MM.1S (cell line): ENCODE data around the gene BLOC1S3.

Source experiments
- DNase-seq: peaks from one replicate; pipeline ENCODE4 v3.0.0-alpha.2; 2015
- H2AFZ ChIP-seq: fragments of 300-600 bp; sonication (generic); 2 replicates; pipeline ENCODE4 v1.6.0; 2016; ENCODE audit warnings: antibody characterized with exemption, low read length
- H3F3A ChIP-seq: fragments of 300-600 bp; sonication (generic); 2 replicates; pipeline ENCODE4 v1.6.1; 2016; ENCODE audit warnings: mild to moderate bottlenecking, antibody characterized with exemption, low read length, moderate library complexity, mixed read lengths; ENCODE audit not compliant: insufficient read depth
- H3K27ac ChIP-seq: fragments of 300-600 bp; sonication (generic); 2 replicates; pipeline ENCODE4 v1.5.1; 2016; ENCODE audit warnings: mild to moderate bottlenecking, low read length
- H3K27me3 ChIP-seq: fragments of 300-600 bp; sonication (generic); replicated peaks from 2 replicates; pipeline ENCODE4 v1.6.0; 2016; ENCODE audit warnings: low read length; ENCODE audit not compliant: insufficient read depth
- H3K36me3 ChIP-seq: fragments of 300-600 bp; sonication (generic); replicated peaks from 2 replicates; pipeline ENCODE4 v1.6.1; 2016; ENCODE audit warnings: mild to moderate bottlenecking, low read length, mixed read lengths; ENCODE audit not compliant: insufficient read depth
- H3K4me1 ChIP-seq: fragments of 300-600 bp; sonication (generic); 2 replicates; pipeline ENCODE4 v1.6.1; 2016; ENCODE audit warnings: low read length, mixed read lengths
- H3K4me2 ChIP-seq: fragments of 300-600 bp; sonication (generic); 2 replicates; pipeline ENCODE4 v1.6.0; 2016; ENCODE audit warnings: low read depth, low read length
- H3K4me3 ChIP-seq: fragments of 300-600 bp; sonication (generic); 2 replicates; pipeline ENCODE4 v1.5.1; 2016; ENCODE audit warnings: low read length, mixed read lengths
- H3K79me2 ChIP-seq: fragments of 300-600 bp; sonication (generic); 2 replicates; pipeline ENCODE4 v1.6.1; 2016; ENCODE audit warnings: mixed run types, low read length, mixed read lengths
- H3K9ac ChIP-seq: fragments of 300-600 bp; sonication (generic); 2 replicates; pipeline ENCODE4 v1.6.1; 2016; ENCODE audit warnings: low read length, mixed read lengths
- H3K9me2 ChIP-seq: fragments of 300-600 bp; sonication (generic); replicated peaks from 2 replicates; pipeline ENCODE4 v1.6.1; 2016; ENCODE audit warnings: mild to moderate bottlenecking, low read length, mixed read lengths; ENCODE audit not compliant: insufficient read depth
- H3K9me3 ChIP-seq: fragments of 300-600 bp; sonication (generic); replicated peaks from 2 replicates; pipeline ENCODE4 v1.6.1; 2016; ENCODE audit warnings: mild to moderate bottlenecking, low read length, mixed read lengths; ENCODE audit not compliant: insufficient read depth
- H4K20me1 ChIP-seq: fragments of 300-600 bp; sonication (generic); 2 replicates; pipeline ENCODE4 v1.6.1; 2016; ENCODE audit warnings: mild to moderate bottlenecking, low read length, moderate library complexity, mixed read lengths; ENCODE audit not compliant: insufficient read depth
- CTCF ChIP-seq: fragments of 300-600 bp; sonication (generic); IDR thresholded peaks from 2 replicates; pipeline ENCODE4 v1.5.1; 2016; ENCODE audit warnings: antibody characterized with exemption, low read length, mixed read lengths
- EZH2 ChIP-seq: fragments of 300-600 bp; sonication (generic); optimal IDR thresholded peaks from 2 replicates; pipeline ENCODE3; 2017; ENCODE audit warnings: low read depth, mild to moderate bottlenecking, antibody characterized with exemption, low read length, mixed read lengths
- EZH2phosphoT487 ChIP-seq: fragments of 300-600 bp; sonication (generic); IDR thresholded peaks from 2 replicates; pipeline ENCODE4 v1.6.1; 2018; ENCODE audit warnings: antibody characterized with exemption, low read length

Gene BLOC1S3

GRCh38 chr19:45136507-45137178 is 41.9 kb upstream of the BLOC1S3 start:
- peak overlapping the region; percentile 92 for H3K4me2 ChIP-seq
- H3K4me3 ChIP-seq: peak overlapping the region; percentile 53
- H2AFZ ChIP-seq: no peak overlapping the region
- H3K9me2 ChIP-seq: no peaks in the 10 kb centered on the region
- peaks cover 80% of the 10 kb centered on the region for H3K79me2 ChIP-seq
- no peaks in the 10 kb centered on the region for H3K36me3 ChIP-seq
- H4K20me1 ChIP-seq: no peaks in the 10 kb centered on the region
- DNase-seq: peak; percentile 56
- no peaks in the 10 kb centered on the region for H3K27me3 ChIP-seq
- TF ChIP-seq CTCF (no peak), EZH2 (no peak), EZH2phosphoT487 (no peak)
- peaks cover 33% of the 10 kb centered on the region for H3K4me1 ChIP-seq
- H3K9me3 ChIP-seq: no peaks in the 10 kb centered on the region
- H3F3A ChIP-seq: peaks cover 28% of the 10 kb centered on the region
- peak overlapping the region; percentile 70 for H3K9ac ChIP-seq
- H3K27ac ChIP-seq: peak overlapping the region; percentile 97

GRCh38 chr19:45137179-45137761 is 41.3 kb upstream of the BLOC1S3 start:
- Histone ChIP-seq H4K20me1 (no peaks in the 10 kb centered on the region), H3K79me2 (peaks cover 78% of the 10 kb centered on the region), H3K9me2 (no peaks in the 10 kb centered on the region), H2AFZ (0 out of 2 replicates have a peak overlapping the region, but pooled peaks have one; percentile 11), H3K4me3 (peak overlapping the region; percentile 53), H3K4me2 (peak overlapping the region; percentile 92), H3K27ac (peak overlapping the region; percentile 97), H3K4me1 (peaks cover 33% of the 10 kb centered on the region), H3K9me3 (no peaks in the 10 kb centered on the region), H3K36me3 (no peaks in the 10 kb centered on the region), H3K9ac (peak overlapping the region; percentile 70), H3F3A (peaks cover 28% of the 10 kb centered on the region), H3K27me3 (no peaks in the 10 kb centered on the region)
- TF ChIP-seq CTCF (peak; percentile 27), EZH2phosphoT487 (no peak)
- peak; percentile 95 for DNase-seq

- no peaks in the 10 kb centered on the region for H3K9me2 ChIP-seq
- no peak overlapping the region for H2AFZ ChIP-seq
- H3K36me3 ChIP-seq: no peaks in the 10 kb centered on the region
- no peaks in the 10 kb centered on the region for H3K27me3 ChIP-seq
- no peak for DNase-seq
- peaks cover 33% of the 10 kb centered on the region for H3K4me1 ChIP-seq
- TF ChIP-seq EZH2phosphoT487 (no peak), CTCF (no peak), EZH2 (no peak)
- no peaks in the 10 kb centered on the region for H4K20me1 ChIP-seq
- peaks cover 67% of the 10 kb centered on the region for H3K79me2 ChIP-seq
- peak overlapping the region; percentile 92 for H3K4me2 ChIP-seq
- peak overlapping the region; percentile 48 for H3K9ac ChIP-seq
- no peaks in the 10 kb centered on the region for H3K9me3 ChIP-seq
- H3F3A ChIP-seq: peaks cover 28% of the 10 kb centered on the region
- peak overlapping the region; percentile 15; the same call in 1 of the 2 replicates for H3K4me3 ChIP-seq
- H3K27ac ChIP-seq: peak overlapping the region; percentile 97
Observed at GRCh38 chr19:45138303-45138751, 40.3 kb upstream of the BLOC1S3 start.
